Stimulated activated CD4-positive, alpha-beta T cell treated with anti-CD3 and anti-CD28 coated beads, Interleukin-1b, Interleukin-23, amount 100 ng/mL, for 24 hours (primary cell): ENCODE data around the gene ZSWIM5.
"Not testable (repeated sequence)": the region's sequence is repeated elsewhere in the genome, so short reads cannot be mapped to it uniquely, and the experiment has no call there.

Source experiments
- DNase-seq, 4 experiments: peaks; one replicate each; pipeline ENCODE4 v3.0.0-alpha.2; 2020; ENCODE audit warnings: low read depth in 4 of 4, low spot score in 1 of 4

Gene ZSWIM5

DNA sequence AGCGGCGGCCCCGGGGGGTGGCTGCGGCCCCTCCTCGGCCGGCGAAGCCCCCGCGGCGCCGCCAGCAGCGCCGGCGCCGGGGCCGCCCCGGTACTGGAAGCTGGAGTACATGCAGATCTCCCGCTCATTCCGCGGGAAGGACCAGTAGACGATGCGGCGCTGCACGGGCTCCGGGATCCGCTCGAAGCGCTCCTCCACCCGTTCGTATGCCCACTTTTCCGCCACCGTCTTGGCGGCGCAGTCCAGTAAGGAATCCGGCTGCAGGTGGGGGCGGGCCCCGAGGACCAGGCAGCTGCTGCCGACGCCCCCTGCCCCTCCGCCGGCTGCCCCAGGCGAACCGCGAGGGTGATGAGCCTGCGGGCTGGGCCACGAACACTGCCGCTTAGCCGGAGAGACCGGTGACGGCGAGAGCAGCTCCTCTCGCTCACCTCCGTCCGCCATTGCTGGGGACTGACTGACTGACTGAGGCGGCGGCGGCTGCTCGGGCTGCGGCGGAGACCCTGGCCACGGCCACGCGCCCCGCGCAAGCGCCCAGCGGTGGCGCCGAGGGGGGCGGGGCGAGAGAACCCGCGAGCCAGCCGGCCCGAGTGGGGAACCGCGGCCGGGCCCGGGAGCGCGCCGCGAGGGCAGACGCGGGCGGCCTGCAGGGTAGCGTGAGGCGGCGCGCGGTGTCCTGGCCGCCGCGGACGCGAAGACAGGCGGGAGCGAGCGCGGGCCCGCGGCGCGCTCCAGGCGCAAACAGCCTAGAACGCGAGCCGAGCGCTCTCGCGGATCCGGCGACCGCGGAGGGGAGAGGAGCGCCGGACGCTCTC is at the start of gene ZSWIM5:
Gene ZSWIM5 (minus strand): TSS at position 696 of the 812 bp plus-strand sequence. CDS start 255 bp downstream, at position 441.
- DNase-seq, result peak in 3 of 4 experiments; percentile 17 to 44 (median 36)

DNA sequence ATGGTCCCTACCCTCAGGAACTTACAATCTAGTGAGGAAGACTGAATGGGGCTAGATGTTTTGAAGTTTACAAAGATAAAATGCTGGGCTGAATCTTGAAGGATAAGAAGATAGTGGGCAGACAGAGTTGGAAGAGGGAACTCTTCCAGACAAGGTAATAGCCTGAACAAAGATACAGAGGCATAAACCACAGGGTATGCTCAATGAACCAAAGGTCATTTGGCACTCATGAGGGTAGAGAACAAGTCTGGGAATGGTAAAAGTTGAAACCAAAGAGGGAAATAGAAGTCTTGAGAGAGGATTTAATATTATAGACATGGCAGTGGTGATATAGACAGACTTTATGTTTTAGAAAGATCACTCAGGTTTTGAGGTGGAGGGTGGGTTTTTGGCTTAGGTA is 48.1 kb upstream of the ZSWIM5 start:
- no peak for DNase-seq

DNA sequence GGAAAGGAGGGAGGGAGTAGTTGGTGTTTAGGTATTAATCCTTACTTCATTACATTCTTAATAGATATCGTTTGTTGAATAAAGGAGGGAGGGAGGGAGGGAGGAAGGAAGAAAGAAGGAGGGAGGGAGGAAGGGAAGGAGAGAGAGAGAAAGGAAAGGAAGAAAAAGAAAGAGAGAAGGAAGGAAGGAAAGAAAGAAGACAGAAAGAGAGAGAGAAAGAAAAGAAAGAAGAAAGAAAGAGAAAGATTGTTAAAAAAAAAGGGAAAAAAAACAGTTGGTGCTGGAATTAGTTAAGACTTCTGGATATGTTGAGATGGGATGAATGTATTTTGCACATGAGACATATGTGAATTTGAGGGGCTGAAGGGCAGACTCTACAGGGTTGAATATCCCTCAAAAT is 44.1 kb upstream of the ZSWIM5 start:
- DNase-seq, result no peak

DNA sequence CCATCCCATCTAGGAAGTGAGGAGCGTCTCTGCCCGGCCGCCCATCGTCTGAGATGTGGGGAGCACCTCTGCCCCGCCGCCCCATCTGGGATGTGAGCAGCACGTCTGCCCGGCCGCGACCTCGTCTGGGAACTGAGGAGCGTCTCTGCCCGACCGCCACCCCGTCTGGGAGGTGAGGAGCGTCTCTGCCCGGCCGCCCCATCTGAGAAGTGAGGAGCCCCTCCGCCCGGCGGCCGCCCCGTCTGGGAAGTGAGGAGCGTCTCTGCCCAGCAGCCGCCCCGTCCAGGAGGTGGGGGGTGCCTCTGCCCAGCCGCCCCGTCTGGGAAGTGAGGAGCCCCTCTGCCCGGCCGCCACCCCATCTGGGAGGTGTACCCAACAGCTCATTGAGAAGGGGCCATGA is 41.6 kb upstream of the ZSWIM5 start:
- DNase-seq, result not testable (repeated sequence)

DNA sequence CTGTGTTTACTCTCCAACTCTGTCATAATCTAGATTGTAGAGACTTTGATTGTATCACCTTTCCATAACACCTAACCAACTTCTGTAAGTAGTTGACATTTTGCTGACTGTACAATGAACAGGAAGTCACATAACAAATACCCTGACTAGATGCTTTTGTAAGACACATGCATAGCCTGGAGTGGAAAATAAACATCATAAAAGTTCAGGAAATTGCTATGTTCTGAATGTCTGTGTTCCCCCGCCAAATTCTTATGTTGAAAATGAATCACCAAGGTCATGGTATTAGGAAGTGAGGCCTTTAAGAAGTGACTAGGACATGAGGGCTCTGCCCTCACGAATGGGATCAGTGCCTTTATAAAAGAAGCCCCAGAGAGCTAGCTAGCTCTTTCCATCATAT is 40.4 kb upstream of the ZSWIM5 start:
- no peak for DNase-seq

DNA sequence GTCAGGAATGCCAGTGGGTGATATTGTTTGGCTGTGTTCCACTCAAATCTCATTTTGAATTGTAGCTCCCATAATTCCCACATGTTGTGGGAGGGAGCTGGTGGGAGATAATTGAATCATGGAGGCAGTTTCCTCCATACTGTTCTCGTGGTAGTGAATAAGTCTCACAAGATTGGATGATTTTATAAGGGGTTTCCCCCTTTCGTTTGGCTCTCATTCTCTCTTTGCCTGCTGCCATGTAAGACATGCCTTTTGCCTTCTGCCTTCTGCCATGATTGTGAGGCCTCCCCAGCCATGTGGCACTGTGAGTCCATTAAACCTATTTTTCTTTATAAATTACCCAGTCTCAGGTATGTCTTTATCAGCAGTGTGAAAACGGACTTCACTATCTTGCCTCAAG is 40.0 kb upstream of the ZSWIM5 start:
- DNase-seq, result not testable (repeated sequence)

DNA sequence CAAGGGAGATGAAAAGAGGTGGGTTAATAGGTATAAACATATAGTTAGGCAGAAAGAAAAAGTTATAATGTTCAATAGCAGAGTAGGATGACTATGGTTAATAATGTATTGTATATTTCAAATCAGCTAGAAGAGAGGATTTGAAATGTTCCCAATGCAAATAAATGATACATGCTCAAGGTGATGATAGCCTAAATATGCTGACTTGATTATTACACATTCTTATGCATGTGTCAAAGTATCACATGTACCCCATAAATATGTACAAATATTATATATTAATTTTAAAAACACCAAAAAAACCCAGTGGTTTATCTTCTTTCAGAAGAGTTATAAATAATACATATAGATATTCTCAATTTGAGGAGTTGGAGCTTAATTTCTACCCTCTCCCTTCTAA is 38.3 kb upstream of the ZSWIM5 start:
- DNase-seq, result no peak

DNA sequence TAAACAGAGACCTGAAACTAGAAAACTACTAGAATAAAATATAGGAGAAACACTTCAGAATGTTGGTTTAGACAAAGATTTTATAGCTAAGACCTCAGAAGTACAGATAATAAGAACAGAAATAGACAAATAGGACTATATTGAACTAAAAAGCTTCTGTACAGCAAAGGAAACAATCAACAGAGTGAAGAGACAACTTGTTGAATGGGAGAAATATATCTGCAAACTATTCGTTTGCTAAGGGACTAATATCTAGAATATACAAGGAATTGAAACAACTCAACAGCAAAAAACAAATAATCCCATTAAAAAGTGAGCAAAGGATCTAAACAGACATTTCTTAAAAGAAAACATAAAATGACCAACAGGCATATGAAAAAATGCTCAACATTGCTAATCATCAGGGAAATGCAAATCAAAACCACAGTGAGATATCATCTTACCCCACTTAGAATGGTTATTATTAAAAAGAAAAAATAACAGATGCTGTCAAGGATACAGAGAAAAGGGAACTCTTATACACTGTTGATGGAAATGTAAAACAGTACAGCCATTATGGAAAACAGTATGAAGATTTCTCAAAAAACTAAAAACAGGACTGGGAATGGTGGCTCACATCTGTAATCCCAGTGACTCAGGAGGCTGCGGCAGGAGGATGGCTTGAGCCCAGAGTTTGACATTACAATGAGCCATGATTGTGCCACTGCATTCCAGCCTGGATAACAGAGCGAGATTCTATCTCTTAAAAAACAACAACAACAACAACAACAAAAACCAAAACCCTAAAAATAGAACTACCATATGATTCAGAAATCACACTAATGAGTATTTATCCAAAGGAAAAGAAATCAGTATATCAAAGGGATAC is 37.3 kb upstream of the ZSWIM5 start:
- no peak for DNase-seq

DNA sequence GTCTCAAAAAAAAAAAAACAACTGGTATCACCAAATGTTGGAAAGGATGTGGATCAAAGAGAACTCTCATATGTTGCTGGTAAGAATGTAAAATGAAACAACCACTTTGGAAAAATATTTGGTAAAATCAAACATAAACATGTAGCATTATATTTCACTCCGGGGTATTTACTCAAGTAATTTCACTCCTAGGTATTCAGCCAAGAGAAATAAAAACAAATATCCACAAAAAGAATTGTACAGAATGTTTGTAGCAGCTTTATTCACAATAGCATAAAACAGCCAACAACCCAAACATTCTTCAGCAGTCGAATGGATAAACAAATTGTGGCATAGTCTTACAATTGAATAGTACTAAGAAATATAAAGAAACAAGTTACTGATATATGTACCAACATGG is 32.4 kb upstream of the ZSWIM5 start:
- DNase-seq, result no peak

DNA sequence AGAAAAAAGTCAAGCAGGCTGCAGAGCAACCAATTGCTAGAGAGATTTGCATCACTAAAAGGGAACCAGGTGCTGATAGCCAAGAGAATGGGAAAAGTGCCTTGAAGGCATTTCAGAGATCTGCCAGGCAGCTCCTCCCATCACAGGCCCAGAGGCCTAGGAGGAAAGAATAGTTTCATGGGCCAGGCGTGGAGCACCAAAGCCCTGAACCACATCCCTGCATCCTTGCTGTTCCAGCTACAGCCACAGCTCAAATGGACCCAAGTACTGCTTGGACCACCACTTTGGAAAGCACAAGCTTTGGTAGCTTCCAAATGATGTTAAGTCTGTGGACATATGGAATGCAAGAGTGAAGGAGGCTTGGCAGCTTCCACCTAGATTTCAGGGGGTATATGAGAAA is 29.7 kb upstream of the ZSWIM5 start:
- no peak for DNase-seq

DNA sequence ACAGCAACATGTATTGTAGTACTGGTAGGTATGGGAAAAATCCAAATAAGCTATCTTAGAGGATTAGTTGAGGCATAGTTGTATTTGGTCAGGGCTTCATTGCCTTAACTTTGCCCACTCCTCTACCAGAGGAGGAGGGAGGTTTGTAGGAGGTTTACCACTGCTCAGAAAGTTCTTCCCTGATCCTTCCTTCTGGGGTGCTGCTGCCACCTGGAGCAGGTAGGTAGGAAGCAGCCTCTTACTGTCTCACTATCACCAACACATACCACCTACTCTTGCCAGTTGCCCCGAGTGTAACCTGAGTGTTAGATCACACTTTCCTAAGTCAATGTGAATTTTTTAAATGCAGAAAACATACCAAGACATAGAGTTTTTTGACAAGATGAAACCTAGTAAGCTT is 24.1 kb upstream of the ZSWIM5 start:
- DNase-seq, result no peak

DNA sequence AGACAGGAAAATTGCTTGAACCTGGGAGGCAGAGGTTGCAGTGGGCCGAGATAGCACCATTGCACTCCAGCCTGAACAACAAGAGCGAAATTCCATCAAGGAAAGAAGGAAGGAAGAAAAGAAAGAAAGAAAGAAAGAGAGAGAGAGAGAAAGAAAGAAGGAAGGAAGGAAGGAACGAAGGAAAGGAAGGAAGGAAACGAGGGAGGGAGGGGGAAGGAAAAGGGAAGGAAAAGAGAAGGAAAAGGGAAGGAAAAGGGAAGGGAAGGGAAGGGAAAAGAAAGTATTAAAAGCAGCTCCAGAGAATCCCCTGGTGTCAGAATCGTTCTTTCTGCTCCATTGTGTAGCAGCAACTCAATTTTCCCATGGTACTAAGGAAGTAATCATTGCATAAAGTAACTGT is 19.2 kb upstream of the ZSWIM5 start:
- no peak for DNase-seq

DNA sequence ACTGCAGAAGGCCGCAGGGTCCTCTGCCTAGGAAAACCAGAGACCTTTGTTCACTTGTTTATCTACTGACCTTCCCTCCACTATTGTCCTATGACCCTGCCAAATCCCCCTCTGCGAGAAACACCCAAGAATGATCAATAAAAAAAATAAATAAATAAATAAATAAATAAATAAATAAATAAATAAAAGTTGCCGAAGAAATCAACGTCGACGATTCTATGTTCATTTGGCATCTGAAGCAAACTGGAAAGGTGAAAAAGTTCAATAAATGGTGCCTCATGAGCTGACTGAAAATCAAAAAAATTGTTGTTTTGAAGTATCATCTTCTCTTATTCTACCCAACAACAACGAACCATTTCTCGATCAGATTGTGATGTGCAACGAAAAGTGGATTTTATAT is 17.3 kb upstream of the ZSWIM5 start:
- DNase-seq, result not testable (repeated sequence)

DNA sequence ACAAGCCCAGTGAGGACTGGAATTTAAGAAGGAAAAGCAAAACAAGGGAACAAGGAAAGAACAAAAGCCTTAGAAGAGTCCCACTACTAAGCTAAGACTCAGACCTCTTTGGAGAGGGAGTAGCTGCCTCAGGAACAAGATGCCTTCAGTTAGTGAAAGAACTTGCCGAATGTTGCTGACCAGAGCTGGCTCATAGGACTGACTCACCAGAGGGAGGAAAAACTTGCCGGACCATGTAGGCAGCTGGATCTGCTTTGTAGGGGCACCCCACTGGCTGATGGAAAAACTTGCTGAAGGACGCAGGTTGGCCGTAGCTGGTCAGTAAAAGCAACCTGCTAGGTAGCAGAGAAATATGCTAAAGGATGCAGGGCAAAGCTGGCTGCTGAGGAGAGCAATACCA is 15.3 kb upstream of the ZSWIM5 start:
- DNase-seq, result no peak

DNA sequence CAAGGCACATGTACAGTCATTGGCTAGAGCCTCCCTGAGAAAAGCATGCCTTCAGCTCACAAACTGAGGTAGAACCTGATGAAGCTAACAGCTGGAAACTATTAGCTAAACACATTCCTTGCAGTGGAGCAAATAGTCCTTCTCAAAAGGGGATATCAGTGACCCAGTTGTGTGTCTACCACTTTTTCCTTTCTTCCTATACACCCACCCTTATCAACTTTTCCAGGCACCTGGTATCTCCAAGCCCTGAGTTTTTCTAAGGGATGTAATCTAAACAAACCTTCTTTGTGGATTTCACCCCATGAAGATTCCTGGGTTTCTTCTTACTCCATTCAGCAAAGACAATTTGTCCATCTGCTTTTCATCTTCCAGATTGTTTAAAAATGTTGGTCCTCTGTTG is 10.5 kb upstream of the ZSWIM5 start:
- DNase-seq, result no peak

DNA sequence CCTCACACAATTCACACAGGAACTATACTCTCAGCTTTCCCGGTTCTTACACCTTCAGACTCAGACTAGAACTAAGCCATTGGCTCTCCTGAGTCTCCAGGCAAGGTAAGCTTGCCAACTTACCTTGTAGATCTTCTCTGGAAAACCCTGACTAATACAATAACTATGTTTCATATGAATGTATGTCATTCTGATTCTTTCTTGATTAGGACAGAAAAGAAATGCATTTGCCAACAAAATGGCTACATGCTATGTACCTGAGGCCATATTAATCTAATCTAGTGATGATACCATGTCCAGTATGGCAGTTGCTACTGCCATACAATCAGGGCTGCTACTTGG is 9.8 kb upstream of the ZSWIM5 start:
- no peak for DNase-seq

DNA sequence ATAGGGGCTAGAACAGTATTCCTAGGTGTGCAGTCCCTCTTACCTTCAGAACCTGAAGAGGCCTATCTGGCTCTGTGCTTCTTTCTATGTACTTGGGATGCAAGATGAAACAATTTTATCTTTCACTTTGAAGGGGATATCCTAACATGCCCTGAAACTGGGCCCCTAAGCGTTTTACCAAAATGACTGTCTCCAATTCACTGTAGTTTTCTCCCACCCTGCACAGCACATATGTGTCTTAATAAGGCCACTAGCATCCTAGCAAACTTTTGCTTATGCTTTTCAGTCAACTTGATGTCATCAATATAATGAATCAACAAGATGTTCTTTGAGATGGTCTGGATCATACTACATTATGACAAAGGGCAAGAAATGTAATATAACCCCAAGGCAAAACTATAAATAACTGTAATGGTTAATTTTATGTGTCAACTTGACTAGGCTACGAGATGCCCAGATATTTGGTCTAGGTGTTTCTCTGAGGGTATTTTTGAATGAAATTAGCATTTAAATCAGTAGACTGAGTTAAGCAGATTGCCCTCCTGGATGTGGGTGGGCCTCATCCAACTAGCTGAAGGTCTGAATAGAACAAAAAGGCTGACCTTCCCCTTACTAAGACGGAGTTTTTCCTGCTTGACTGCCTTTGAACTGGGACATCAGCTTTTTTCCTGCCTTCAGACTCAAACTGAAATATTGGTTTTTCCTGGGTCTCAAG is 9.2 kb upstream of the ZSWIM5 start:
- DNase-seq, result no peak

DNA sequence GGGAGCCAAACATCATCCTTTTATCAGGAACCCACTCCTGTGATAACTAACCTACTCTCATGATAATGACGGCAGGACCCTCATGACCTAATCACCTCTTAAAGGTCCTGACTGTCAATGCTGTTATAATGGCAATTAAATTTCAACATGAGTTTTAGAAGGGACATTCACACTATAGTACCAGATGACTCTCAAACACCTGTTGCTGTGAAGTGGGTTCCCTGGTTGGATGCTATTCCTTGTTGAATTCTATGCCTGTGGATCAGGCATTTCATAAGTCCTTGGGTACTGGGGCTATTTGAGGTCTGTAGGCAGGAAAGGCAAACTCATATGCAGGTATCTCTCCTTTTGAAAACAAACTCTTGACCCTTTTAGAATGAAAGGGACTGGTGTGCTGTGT is 7.5 kb upstream of the ZSWIM5 start:
- DNase-seq, result no peak

DNA sequence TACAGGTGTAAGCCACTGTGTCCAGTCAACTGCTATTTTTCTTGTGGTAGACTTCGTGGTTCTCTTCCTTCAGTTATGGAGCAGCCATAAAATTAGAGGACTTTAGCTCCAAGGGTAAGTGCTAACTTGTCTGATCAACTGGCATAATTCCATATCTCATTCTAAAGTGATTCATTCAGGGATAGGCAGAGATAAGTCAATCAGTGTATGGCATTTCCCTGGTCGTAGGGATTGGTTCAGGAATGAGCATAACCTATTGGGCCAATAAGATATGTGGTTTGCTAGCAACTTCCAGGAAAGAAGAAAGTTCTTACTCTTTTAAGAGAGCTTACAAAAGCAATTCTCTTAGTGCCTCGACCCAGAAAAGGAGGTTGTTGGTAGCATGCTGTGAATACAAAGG is 4.7 kb upstream of the ZSWIM5 start:
- no peak for DNase-seq

DNA sequence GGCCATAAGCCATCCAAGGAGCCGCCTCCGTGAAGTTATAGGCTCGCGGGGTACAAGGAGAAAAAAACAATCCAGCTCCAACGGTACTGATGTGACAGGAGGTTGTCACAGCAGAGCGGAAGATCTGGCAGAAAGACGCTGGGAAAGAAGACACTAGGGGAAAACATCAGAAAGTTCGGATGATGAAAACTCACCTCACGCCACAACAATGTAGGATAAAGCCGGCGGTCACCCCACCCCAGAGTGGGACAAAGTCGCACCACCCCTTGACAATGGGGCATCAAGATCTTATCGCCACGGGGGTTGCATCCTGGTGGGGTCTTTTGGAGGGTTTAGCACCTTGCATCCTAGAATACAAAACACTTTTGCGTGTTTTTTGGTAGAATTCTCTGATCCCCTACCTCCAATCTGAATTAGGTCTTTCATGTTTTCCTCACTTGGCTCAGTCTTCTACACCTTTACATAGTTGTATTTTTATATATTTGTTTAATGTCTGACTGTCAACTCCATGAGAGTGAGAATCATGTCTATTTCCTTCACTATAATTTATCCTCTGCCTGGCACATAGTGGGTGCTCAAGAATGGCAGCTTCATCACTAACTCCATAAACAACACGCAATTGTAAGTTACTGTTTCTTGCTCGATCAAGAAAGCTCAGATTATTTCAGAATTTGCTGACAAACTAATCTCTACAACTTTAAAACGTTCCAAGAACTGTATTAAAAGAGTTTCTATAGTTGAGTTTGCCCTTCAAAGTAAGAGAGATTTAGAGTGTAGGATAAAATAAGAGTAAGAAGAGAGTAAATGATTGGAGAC is 611 bp upstream of the ZSWIM5 start:
- DNase-seq, result no peak
